Liver (tissue), 9 donors: ENCODE data around the gene LPAR3. TPM values are rescaled to one million over a fixed set of nuclear protein-coding genes. Genes with fewer than 3 reads are reported as not detected.

Experiments
- DNase-seq: peaks from one replicate; pipeline ENCODE4 v3.0.0-alpha.2; 2017; ENCODE audit warnings: low spot score
- H3K27ac ChIP-seq, 2 donors: one replicate each; pipeline ENCODE4 v1.7.0; 2013; ENCODE audit warnings: inconsistent platforms in 2 of 2, low read length in 2 of 2, control low read depth in 1 of 2, low read depth in 1 of 2, mild to moderate bottlenecking in 1 of 2
- H3K27me3 ChIP-seq, 4 donors: one replicate each; pipeline versions ENCODE4 v1.6.1 to v1.7.0; 2013; ENCODE audit warnings: low read length in 3 of 4, inconsistent platforms in 1 of 4, mild to moderate bottlenecking in 1 of 4, moderate library complexity in 1 of 4; ENCODE audit not compliant: control insufficient read depth in 4 of 4, insufficient read depth in 4 of 4
- H3K36me3 ChIP-seq, 4 donors: one replicate each; pipeline versions ENCODE4 v1.6.1 to v1.7.0; 2013; ENCODE audit warnings: low read length in 3 of 4, mild to moderate bottlenecking in 3 of 4, low read depth in 1 of 4, moderate library complexity in 1 of 4; ENCODE audit not compliant: control insufficient read depth in 4 of 4, insufficient read depth in 3 of 4
- H3K4me1 ChIP-seq, 4 donors: one replicate each; pipeline versions ENCODE4 v1.6.1 to v1.7.0; 2013; ENCODE audit warnings: low read length in 3 of 4, mild to moderate bottlenecking in 3 of 4, moderate library complexity in 1 of 4; ENCODE audit not compliant: control insufficient read depth in 4 of 4, insufficient read depth in 4 of 4
- H3K4me3 ChIP-seq, 3 donors: one replicate each; pipeline versions ENCODE4 v1.6.1 to v1.7.0; 2013; ENCODE audit warnings: low read length in 3 of 3, control low read depth in 1 of 3, low read depth in 1 of 3, mild to moderate bottlenecking in 1 of 3
- H3K9ac ChIP-seq, 2 donors: one replicate each; pipeline ENCODE4 v1.7.0; 2013; ENCODE audit warnings: low read length in 2 of 2, mild to moderate bottlenecking in 2 of 2, moderate library complexity in 2 of 2, control low read depth in 1 of 2, low read depth in 1 of 2
- H3K9me3 ChIP-seq, 4 donors: one replicate each; pipeline versions ENCODE4 v1.6.1 to v1.7.0; 2013; ENCODE audit warnings: low read length in 3 of 4; ENCODE audit not compliant: control insufficient read depth in 4 of 4
- EGR1 ChIP-seq, 2 donors: IDR thresholded peaks; 2 replicates each; pipeline ENCODE4 v1.6.1; 2016 to 2018; ENCODE audit warnings: antibody characterized with exemption in 2 of 2, low read depth in 2 of 2
- FOXA1 ChIP-seq: IDR thresholded peaks from 2 replicates; pipeline ENCODE4 v1.6.1; 2016; ENCODE audit warnings: antibody characterized with exemption
- GABPA ChIP-seq, 2 donors: IDR thresholded peaks in 1 of 2; conservative IDR thresholded peaks in 1 of 2; 2 replicates each; pipeline ENCODE4 v1.6.1; 2016; ENCODE audit warnings: antibody characterized with exemption in 2 of 2, mild to moderate bottlenecking in 1 of 2, moderate library complexity in 1 of 2
- HNF4A ChIP-seq, 2 donors: conservative IDR thresholded peaks; 2 replicates each; pipeline ENCODE4 v1.6.1; 2016; ENCODE audit warnings: antibody characterized with exemption in 2 of 2, mild to moderate bottlenecking in 2 of 2
- HNF4G ChIP-seq: IDR thresholded peaks from 2 replicates; pipeline ENCODE4 v1.6.1; 2016; ENCODE audit warnings: antibody characterized with exemption
- NR2F2 ChIP-seq: IDR thresholded peaks from 2 replicates; pipeline ENCODE4 v1.6.1; 2016; ENCODE audit warnings: antibody characterized with exemption
- RAD21 ChIP-seq, 2 donors: IDR thresholded peaks; 2 replicates each; pipeline ENCODE4 v1.6.1; 2016; ENCODE audit warnings: antibody characterized with exemption in 2 of 2, mild to moderate bottlenecking in 2 of 2
- REST ChIP-seq: IDR thresholded peaks from 2 replicates; pipeline ENCODE4 v1.6.1; 2016; ENCODE audit warnings: antibody characterized with exemption, mild to moderate bottlenecking
- RXRA ChIP-seq, 2 donors: IDR thresholded peaks; 2 replicates each; pipeline ENCODE4 v1.6.1; 2017 to 2018; ENCODE audit warnings: antibody characterized with exemption in 2 of 2, mild to moderate bottlenecking in 1 of 2
- TAF1 ChIP-seq: conservative IDR thresholded peaks from 2 replicates; pipeline ENCODE4 v1.6.1; 2016; ENCODE audit warnings: antibody characterized with exemption, mild to moderate bottlenecking
- YY1 ChIP-seq: IDR thresholded peaks from 2 replicates; pipeline ENCODE4 v1.6.1; 2016; ENCODE audit warnings: antibody characterized with exemption, mild to moderate bottlenecking
- whole genome bisulfite sequencing: extraction: QIAGEN DNeasy Blood & Tissue Kit; methylation state at CpG from one replicate; pipeline ENCODE4 v1.1.7; 2013; 5-methylcytosine and 5-hydroxymethylcytosine counted together
- polyA plus RNA-seq, 2 donors: library from polyadenylated mRNA; stranded (reverse) in 1 of 2; unstranded in 1 of 2; fragments of 200-250 nt in 1 of 2; fragments of >200 nt in 1 of 2; fragmentation: Nextera tagmentation in 1 of 2; extraction: Ambion mirVana in 1 of 2; gene quantifications; one replicate each; pipeline versions ENCODE4 v1.2.1 to v1.2.3, GENCODE V29; 2013 to 2015
- total RNA-seq, 2 donors: library from RNA; depleted of rRNA; stranded (reverse); fragments of >200 nt; gene quantifications; one replicate each; pipeline ENCODE4 v1.2.3, GENCODE V29; 2014
- TF ChIP-seq, protein P1 (sequence below): IDR thresholded peaks from 2 replicates; pipeline ENCODE4 v1.6.1; 2016; ENCODE audit warnings: antibody characterized with exemption
- donor health status: healthy.
- donor health status: healthy.
- donor health status: healthy.
- donor health status: healthy.
- donor health status: healthy.

Gene LPAR3
- total and polyA plus RNA-seq, 4 donors, result 0.56 TPM; not detected in 3

DNA sequence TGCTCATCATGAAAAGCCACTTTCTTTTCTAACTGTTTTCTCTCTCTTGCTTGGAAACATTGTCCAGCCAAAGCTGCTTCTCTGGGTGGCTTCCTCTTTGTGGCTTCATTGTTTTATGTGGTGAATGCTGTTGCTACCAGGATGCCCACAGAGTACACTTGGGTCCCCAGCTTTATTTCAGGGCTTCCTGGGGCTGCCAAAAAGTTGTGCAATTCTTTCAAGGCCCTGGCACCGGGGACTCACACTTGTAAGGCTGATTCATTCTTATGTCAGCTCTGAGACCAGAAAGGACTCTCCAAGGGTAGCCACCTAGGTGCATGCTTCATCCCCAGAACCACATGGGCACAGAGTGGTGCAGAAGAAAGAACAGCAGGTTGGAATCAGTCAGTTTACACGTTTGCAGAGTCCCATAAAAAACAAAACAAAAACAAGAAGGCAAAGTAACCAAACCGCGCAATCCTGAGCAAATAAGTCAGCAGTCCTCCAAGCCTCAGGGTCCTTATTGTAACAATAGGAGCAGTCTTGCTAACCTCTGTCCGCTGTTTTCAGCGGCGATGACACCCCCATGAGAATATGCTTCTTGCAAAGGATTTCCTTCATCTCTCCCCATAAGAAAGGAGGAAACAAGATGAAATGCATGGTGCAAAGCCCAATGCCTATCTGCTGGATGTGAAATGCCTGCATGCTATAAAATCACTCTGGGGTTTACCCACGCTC is 112.8 kb downstream of the LPAR3 start (continued):
- TF ChIP-seq REST (no peak), YY1 (no peak), TAF1 (no peak), RAD21 (IDR thresholded peaks at IDR 0.05) (no peak), FOXA1 (no peak), HNF4G (no peak), HNF4A (conservative IDR thresholded peaks at IDR 0.05) (no peak)
- TF ChIP-seq, protein P1, sequence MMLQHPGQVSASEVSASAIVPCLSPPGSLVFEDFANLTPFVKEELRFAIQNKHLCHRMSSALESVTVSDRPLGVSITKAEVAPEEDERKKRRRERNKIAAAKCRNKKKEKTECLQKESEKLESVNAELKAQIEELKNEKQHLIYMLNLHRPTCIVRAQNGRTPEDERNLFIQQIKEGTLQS, result no peak

DNA sequence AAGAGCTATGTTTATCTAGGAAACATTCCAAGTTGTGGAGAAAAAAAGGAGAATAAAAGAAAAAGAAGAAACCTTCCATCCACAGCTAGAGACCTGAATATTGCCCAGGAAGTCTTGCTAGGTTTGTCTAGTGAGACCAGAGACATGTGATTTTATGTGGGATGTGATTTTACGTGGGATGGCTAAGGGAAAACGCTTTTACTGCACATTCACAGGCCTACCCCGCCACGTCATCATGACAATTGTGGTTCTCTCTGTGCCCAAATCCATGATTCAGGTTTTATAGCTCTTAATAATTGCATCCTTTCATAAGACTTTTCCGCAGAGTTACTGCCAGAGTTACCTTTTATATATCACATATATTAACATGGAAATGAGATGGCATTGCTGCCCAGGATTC is 116.4 kb downstream of the LPAR3 start:
- H3K9me3 ChIP-seq, result no peaks in the 10 kb centered on the region
- DNase-seq, result no peak
- H3K27me3 ChIP-seq, result no peaks in the 10 kb centered on the region
- WGBS, result 91% methylated on average over 5 of the region's 5 CpGs
- H3K4me3 ChIP-seq, result no peak overlapping the region
- H3K9ac ChIP-seq, result no peak overlapping the region
- TF ChIP-seq RAD21 (IDR thresholded peaks at IDR 0.05), result no peak
- no peak for TF ChIP-seq EGR1 (IDR thresholded peaks at IDR 0.05; ENCODE audit: low read depth in 2 of 2)
- no peak for TF ChIP-seq NR2F2
- no peak for TF ChIP-seq RXRA (IDR thresholded peaks at IDR 0.05)
- no peak for TF ChIP-seq HNF4G
- no peak overlapping the region for H3K27ac ChIP-seq
- no peaks in the 10 kb centered on the region for H3K36me3 ChIP-seq
- no peaks in the 10 kb centered on the region for H3K4me1 ChIP-seq

DNA sequence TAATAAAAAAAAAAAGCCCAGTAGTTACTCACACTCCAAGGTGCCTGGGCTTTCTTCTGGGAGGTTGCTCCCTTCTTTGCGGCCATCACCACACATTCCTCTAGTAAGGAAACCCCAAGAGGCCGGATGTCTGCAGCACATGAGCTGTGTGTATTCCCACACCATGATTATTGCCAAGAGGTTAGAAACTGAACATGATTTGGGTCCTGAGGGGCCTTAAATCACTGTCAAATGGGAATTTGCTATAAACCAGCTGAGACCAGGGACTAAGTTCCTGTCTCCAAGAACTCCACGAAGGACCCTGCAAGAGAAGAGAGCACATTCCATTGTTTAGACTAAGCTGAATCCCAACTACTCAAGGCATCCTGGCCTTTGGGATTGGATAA is 117.5 kb downstream of the LPAR3 start:
- WGBS, result 90% methylated on average over 3 of the region's 3 CpGs
- no peaks in the 10 kb centered on the region for H3K9me3 ChIP-seq
- no peak overlapping the region for H3K27ac ChIP-seq
- H3K4me1 ChIP-seq, result no peaks in the 10 kb centered on the region
- no peak overlapping the region for H3K4me3 ChIP-seq
- DNase-seq, result no peak
- no peak overlapping the region for H3K9ac ChIP-seq
- TF ChIP-seq NR2F2, result no peak
- H3K27me3 ChIP-seq, result no peaks in the 10 kb centered on the region
- H3K36me3 ChIP-seq, result no peaks in the 10 kb centered on the region

DNA sequence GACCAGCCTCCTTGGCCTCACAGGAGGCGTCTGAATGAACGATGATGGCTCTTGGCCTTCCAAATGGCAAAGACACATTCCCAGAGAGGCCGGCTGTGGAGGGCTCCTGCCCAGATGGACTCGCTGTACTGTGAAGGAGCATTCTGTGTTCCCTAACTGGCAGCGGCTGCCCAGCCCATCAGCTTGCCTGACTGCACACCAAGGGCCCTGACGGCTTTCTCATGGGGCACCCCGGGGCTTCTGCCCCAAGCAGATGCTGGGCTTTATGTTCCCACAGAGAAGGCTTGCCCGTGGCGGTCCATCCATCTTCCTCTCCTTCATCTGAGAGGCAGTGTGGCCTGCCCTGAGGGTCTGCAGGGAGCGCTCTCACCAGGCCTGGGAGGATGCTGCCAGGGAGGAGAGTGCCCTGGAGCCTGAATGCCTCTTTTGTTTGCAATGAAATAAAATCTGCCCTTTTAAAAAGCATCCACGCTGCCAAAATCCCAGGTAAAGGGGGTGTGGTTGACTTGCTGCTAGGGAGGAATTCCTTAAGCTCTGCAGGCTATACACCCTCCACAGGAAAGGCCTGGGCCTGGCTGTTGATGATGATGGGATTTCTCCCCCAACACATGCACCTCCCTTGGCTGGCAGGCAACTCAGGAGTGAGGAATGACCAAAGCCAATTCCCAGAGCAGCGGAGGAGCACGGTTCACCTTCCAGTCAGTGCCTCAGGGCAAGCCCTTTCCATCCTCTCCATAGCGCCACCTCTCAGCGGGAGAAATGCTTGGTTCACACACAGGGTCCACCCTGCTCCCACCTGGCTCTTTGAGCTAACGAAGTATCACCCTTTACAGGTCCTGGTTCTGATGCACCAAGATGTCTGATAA is 118.1 kb downstream of the LPAR3 start:
- no peaks in the 10 kb centered on the region for H3K36me3 ChIP-seq
- no peak overlapping the region for H3K27ac ChIP-seq
- H3K27me3 ChIP-seq, result no peaks in the 10 kb centered on the region
- TF ChIP-seq YY1, result no peak
- TF ChIP-seq EGR1 (IDR thresholded peaks at IDR 0.05; ENCODE audit: low read depth in 2 of 2), result no peak
- no peak for TF ChIP-seq GABPA (IDR thresholded peaks at IDR 0.05 in 1 of 2, conservative IDR thresholded peaks at IDR 0.05 in 1 of 2)
- no peak for TF ChIP-seq NR2F2
- no peak for DNase-seq
- H3K4me1 ChIP-seq, result no peaks in the 10 kb centered on the region
- no peak overlapping the region for H3K9ac ChIP-seq
- 87% methylated on average over 16 of the region's 16 CpGs for WGBS
- H3K9me3 ChIP-seq, result no peaks in the 10 kb centered on the region
- no peak overlapping the region for H3K4me3 ChIP-seq
